HG03139 (cell line): Measurements from ENCODE around the gene DST.

Experiments
- ATAC-seq: cut with Tn5 transposase; IDR thresholded peaks from one replicate; pipeline ENCODE4 v1.9.1; 2021; ENCODE audit not compliant: unreplicated experiment

The DST gene

DNA sequence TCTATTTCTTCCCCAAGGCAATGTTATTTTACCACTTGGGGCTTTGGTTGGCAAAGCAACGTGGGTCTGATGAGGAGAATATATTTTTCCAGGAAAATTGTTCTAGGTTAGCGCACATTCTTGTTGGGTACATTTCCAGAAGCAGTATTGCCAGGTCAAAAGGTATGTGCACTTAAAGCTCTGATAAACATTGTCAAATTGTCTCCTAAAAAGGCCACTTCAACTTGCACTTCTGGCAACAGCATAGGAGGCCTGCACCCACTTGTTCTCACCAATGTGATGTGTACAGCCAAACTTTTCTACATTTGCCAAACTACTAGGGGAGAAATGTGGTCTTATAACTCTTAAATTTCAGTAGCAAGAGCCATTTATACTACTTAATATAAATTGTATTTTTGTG, 197.8 kb downstream of the DST start:
- ATAC-seq: no peak

DNA sequence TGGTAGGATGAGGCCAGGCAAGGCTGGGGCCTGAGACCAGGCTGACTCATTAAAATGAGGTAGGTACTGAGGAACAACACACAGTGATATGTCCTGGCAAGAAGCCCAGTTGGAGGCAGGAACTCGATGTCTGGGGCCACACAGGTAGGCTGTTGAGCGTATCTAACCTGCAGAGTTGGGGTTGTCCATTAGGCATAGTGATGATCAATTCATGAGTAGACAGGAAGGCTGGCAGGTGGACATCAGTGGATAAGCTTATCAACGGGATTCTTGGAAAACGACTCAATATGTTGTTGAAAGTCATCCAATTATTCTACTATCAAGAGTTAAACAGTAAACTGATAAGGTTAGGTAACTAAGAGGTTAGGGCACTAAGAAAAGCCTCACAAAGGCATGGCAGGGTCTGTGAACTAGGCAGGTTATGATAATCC, 202.1 kb downstream of the DST start:
- no peak for ATAC-seq

DNA sequence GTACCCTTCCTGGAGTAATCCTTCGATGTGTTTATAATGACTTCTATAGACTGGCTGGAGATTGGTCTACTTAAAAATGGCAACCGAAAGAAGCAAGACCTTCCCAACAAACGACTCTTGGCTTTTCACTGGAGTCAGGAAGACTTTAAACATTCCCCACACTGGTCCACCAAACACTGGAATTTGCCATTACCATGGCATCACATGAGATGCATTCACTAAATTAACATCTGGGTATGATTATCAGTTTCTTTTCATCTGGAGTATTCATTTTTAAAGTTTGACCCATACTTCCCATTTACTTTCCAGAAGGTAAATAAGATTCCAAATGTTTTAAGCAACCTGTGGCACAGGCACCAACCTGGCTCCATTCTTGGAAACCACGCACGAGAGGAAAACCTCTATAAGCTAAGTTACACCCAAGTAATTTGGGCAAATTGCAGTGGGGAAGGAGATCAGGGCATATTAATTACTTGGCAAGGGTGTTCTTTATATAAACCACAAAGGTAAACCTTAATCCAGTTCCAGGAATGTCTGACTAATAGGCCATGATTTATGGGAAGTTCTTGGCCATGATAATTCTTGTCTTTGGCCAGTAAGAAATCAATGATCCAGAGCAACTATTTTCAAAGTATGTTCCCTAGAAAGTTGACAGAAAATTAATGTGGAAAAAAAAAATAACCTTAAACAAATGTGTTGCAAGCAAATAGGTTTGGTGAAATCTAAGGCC, 205.4 kb downstream of the DST start:
- no peak for ATAC-seq

DNA sequence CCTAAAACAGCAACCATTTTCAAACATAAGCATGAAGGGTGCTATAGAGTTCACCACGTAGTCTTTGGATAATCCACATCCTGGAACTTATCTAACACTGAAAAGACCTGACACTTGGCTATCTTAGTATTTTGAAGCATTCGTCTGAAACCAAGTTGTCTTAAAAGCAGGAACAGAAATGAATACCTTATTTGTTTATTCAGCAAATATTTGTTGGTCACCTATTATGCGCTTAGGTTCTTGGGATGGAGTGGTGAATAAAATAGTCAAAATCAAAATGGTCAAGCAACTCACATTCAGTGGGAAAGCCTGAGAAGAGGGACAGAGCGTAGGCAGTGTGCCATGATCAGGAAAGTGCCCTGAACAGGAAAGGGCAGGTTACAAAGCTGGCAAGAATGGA, 206.9 kb downstream of the DST start:
- ATAC-seq: no peak

DNA sequence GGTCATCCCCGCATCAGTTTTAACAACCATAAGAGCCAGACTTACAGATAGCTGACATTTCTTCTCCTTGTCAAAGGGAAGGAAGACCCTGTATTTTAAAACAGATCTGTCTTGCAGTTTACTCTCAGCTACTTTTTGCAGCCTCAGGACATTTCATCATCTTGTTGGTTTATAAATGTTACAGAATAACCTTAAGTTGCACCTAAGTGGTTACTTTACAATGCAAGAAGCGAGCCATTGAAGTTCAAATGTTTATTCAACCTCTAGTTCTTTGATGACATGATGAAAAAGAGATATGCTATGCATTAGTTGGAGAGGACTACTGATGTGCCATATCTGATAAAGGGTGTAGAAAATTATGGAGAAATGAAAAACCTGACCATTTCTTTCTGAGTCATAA, 207.4 kb downstream of the DST start:
- no peak for ATAC-seq

DNA sequence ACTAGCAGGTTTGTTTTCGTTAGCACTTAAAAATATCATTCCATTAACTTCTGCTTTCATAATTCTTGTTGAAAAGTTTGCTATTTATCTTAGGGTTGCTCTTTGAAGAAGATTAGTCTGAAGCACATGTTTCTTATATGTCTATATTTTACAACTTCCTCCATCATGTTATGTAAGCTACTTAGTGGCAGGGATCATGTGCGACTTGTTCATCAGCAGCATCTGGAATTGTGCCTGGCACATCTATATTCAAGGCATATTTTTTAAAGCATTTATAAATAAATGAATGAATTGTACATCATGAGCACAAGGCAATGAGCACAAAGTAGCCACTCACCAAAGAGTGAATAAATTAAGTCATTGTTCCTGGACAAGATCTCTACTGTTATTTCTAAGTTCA, 208.1 kb downstream of the DST start:
- no peak for ATAC-seq

DNA sequence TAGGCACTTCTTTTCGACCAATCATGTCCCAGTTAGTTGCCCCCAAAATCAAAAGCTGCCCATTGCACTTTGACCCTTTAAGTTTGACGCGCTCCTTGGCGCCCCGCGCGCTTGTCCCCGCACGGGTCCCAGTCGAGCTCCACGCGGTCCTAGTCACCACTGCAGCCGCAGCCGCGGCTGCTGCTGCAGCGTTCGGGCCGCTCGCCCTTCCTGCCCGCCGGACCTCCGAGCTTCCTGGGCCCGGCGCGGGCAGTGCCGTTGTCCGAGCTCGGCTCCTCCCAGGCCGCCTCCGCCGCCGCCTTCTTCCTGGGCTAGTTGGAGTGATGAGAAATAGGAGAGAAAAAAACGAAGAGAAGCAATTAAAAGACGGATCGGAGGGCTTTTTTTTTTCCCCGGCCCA, 209.6 kb downstream of the DST start:
- ATAC-seq: no peak

DNA sequence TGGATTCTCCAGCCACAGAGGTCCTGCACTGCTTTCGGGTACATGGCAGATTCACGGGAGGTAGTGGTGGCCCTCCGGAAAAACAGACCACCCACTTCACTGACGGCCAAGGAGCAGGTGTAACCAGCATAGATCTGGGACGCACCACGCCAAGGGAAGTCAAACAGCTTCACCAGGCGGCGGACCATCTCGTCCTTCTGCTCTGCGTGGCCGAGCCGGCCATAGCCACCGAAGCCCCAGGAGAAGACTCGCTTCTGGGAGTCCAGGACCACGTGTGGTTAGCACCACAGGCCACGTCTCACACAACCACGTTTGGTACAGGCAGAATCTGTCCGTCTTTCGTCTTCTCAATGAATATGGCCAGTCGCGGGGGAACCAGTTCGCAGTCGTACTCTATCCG, 210.5 kb downstream of the DST start:
- no peak for ATAC-seq

DNA sequence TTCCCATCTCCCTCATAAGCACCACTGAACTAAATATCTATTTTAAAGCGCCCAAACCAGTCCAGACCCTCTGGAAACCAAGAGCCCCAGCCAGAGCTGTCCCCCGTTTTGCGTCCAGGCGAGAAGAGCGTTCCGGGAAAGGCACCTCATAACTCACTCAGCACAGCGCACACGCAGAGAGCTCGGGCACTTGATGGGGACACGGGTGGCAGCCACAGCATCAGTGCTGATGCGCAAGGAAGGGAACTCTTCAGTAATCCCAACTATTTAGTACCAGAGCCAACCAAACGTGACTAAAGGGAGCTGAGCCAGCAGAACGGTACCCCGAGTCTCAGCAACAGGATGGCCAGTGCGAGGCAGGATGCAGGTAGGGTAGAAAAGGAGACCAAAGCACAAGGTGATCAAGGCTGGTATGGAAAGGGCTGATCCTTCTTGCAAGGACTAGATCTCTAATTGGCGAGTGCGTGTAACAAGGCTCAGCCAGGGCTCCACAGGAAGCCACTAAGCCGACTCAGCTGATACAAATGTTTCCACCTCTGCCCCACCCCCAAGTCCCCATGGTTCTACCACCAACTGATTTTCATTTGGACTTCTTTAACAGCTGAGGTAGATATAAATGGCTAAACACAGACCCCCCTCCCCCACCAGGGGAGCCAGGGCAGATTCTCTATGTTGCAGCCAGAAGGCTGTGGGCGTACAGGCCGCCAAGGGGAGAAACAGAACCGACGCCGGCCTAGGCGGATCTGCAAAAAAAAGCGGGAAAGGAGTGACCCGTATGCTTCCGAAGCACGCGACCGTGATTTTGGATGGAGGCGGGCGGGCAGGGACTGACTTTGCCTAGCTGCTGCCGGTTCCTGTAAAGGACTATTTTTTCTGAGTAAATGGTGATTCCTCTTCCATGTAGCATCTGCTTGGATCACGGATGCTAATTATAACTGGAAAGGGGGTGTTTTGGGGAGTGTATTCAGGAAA, 211.8 kb downstream of the DST start:
- no peak for ATAC-seq

DNA sequence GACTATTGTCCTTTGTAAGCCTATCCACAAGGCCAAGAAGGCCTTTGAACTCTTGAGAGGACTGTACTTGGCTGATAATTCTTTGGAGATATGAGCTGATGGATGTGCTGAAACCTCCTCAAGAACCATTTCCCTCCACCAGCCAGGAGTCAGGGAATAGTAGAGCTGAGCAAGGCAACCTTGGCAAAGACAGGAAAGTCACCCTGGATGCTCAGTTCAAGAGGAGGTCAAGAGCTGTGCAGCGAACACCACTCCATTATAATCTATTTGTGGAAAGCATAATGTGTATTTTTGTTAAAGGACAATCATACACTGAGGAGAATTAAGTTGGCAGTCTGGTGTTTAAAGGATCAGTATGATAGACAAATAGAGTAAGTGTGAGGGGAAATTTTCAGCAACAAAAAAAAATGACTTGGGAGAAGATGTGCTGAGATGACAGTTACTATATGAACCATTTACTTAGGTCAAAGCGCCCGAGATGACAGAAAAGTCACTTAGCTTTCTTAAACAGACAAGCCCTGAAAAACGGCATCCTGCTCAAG, 218.1 kb downstream of the DST start:
- ATAC-seq: no peak

DNA sequence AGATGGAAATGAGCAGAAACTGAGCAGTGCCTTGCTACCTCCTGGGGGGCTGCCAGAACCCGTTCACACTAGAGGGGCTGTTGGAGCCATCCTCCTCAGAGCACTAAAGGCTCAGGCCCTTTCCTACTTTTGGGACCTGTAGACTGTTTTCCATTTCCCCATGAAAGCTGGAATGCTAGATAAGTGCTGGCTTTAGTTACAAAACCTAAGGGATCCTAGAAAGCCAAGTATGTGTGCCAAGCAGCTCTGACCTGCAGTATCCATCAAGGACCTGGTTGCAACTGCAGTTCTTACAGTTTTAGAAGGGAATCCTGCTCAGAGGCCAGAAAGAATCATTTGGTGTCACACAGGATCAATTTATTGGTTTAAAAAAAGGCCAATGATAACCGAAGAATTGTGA, 218.6 kb downstream of the DST start:
- ATAC-seq: no peak

DNA sequence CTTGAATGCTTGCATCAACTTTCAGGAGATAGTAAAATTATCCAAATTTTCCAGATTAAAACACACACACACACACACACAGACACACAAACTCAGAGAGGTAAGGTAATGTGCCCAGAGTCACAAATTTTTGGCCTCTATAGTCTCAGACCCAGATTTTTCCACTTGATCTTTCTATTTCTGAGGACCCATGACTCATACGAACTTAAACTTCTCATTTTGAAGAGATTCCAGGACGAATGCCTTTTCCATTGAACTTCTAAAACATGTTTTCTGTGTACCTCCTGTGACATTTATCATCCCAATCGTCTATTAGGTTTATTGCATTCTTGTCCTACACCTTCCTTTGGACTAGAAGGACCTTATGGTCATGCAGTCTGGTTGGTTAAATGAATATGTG, 222.4 kb downstream of the DST start:
- no peak for ATAC-seq

DNA sequence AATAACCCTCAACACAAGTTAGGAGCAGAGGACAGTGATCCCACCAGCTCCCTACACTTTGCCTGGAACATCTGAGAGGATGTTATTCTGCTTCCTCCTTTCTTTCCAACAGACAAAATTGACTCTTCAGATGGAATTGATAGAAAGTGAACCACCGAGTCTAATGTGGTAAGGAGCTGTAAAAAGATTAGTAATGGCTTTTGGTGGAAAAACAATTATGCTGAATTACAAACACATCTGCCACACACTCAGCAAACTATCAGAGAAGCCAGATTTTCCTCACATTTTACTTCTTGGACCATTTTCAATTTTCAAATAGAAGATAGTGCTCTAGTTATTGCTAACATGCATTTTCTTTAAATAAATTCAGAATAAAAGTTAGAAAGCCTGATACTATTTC, 223.5 kb downstream of the DST start:
- ATAC-seq: no peak

DNA sequence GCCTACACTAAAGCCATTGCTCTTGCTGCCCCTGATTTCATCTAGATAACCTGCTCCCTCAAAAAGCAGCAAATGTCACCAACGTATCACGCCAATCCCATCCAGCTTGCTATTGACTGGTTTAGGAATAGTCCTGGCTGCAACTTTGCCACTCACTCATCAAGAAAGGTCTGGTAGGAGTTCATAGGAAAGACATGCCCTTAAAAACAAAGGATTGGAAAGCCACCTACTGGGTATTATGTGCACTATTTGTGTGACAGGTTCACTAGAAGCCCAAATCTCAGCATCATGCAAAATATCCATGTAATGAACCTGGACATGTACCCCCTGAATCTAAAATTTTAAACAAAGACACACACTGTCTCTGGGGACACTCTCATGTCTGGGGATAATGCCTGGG, 224.9 kb downstream of the DST start:
- no peak for ATAC-seq

DNA sequence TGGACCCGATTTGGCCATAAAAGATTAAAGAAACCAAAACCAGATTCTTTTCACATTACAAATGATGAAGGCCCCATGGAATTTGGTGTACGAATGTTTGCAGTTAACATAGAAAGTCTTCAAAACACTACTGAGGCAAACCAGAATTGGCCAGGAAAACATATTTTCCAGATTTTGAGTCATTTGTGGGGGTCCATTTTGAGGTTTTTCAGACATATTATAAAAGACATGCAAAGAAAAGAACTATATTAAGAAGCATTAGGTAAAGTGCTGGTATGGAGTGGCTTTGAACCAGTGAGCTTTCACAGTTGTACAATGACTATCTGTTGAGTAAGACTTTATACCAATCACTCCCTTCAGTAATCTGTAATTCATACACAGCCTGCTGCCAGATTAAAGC, 226.4 kb downstream of the DST start:
- no peak for ATAC-seq

DNA sequence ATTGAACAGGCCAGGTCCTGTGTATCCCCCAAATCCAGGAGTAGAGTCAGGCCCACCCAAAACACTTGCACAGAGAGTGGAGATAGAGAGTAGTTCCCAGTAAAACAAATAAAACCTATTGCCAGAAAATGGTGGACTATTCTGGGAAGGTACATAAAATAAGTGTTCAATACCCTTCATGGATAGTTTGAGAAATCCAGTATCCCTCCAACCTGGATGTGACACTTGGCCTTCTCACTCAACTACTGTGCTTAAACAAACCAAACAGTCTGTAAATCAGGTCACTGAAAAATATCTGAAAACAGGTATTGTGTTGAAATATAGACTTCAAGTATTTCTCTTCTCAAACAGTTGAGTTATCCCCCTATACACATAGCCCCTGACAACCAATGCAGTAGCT, 233.7 kb downstream of the DST start:
- ATAC-seq: no peak
